Effector memory CD8-positive, alpha-beta T cell (primary cell): ENCODE measurements around the gene CCDC150.
A peak's percentile ranks its signal among the peaks of the same experiment; 100 is the strongest.

Experiments used
- ATAC-seq: fragments of 150-1000 bp; cut with Tn5 transposase; replicated peaks from 2 replicates; pipeline ENCODE4 v1.10.0; 2021; ENCODE audit warnings: mild to moderate bottlenecking, moderate library complexity
- DNase-seq, 3 experiments: peaks; one replicate each; pipeline ENCODE4 v3.0.0; 2021
- H3K27ac Mint-ChIP-seq, 2 donors: one replicate each; pipeline ENCODE4 v1.8.0; 2022; ENCODE audit warnings: mild to moderate bottlenecking in 2 of 2, mixed read lengths in 2 of 2, moderate library complexity in 2 of 2
- H3K27me3 Mint-ChIP-seq, 2 donors: one replicate each; pipeline ENCODE4 v1.8.0; 2022; ENCODE audit warnings: mixed read lengths in 2 of 2
- H3K36me3 Mint-ChIP-seq: one replicate; pipeline ENCODE4 v1.8.0; 2022; ENCODE audit warnings: mild to moderate bottlenecking, moderate library complexity, mixed read lengths; ENCODE audit not compliant: insufficient read depth
- H3K4me1 Mint-ChIP-seq, 2 donors: one replicate each; pipeline ENCODE4 v1.8.0; 2022; ENCODE audit warnings: low read depth in 2 of 2, mixed read lengths in 2 of 2
- H3K4me3 Mint-ChIP-seq, 2 donors: one replicate each; pipeline ENCODE4 v1.8.0; 2022; ENCODE audit warnings: mild to moderate bottlenecking in 2 of 2, mixed read lengths in 2 of 2, moderate library complexity in 2 of 2
- H3K9me3 Mint-ChIP-seq, 2 donors: one replicate each; pipeline ENCODE4 v1.8.0; 2022; ENCODE audit warnings: mixed read lengths in 2 of 2
- total RNA-seq, 9 experiments: gene quantifications; one replicate each; lab custom pipeline; 2026; lab: John Stamatoyannopoulos, UW

Gene CCDC150
- 0.32 to 2.2 (median 1.1) reads per million in 9 experiments for total RNA-seq

DNA sequence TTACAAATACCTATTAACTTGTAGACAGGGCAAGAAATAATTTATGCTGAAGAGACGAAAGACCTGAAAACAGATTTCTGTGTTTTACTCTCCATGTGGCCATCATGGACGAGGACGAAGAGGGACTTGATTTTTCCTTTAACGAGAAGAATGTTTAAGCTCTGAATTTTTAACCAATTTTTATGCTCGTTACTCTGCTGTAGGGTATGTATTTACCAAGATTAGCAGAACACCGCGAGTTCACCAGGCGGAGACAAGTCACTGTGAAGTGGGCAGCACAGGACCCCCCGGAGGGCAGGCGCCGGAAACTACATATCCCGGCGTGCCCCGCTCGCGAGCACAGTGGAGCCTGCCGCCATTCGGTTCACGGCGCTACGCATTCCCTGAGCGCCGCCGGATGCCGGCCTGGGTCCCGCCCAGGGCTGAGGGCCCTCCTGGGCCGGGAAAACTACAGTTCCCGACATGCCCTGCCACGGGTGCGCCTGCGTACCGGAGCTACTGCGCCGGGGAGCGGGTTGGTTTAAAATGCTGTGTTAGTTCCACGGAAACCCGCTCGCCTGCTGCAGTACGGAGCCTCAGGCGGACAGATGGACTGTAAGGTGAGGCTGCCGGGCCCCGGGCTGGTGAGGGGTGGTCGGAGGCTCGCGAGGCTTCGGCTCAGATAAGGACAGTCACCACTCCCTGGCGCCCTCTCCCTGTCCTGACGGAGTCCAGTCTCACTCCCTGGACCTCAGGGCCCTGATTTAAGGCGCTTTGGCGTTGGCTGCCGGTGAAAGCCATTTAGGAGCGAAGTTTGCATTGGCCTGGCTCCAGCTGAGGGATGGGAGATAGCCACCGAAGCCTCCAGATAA, at the start of gene CCDC150:
Gene CCDC150 (plus strand): TSS at position 536 of the 851 bp plus-strand sequence. CDS start 52 bp downstream, at position 588.
- Mint-ChIP-seq H3K9me3 (no peaks in the 10 kb centered on the region), H3K27me3 (no peaks in the 10 kb centered on the region), H3K36me3 (peaks cover 11% of the 10 kb centered on the region), H3K4me1 (peaks cover 10 to 14% of the 10 kb centered on the region in 2 donors), H3K4me3 (peak within 1 kb of the TSS; percentile 92), H3K27ac (peak within 1 kb of the TSS; percentile 32 to 36)
- ATAC-seq (peak; percentile 100), DNase-seq (peak; percentile 93 to 95 (median 95))

DNA sequence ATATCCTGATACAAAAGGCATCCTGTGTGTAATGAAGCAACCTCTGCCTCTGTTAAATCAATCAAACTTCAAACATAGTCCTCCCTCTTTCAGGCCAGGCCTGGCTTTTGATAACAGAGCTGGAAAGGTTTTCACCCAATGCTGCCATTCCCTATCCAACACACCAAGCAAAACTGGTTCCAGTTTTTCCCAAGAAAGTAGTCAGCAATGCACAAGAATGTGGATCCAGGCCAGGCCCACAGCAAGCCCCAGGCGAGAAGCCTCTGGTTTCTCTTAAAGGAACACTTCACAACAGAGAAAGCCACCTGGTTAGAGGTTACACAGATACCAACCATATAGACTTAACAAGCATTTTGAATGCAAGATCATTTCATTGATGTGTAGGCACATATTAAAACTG, 49.2 kb upstream of the CCDC150 start:
- peaks cover 0 to 6% of the 10 kb centered on the region in 2 donors for H3K4me1 Mint-ChIP-seq
- DNase-seq (no peak), ATAC-seq (no peak)
- H3K4me3 Mint-ChIP-seq, result no peak overlapping the region
- no peak overlapping the region for H3K27ac Mint-ChIP-seq
- no peaks in the 10 kb centered on the region for H3K36me3 Mint-ChIP-seq
- peaks cover 0 to 5% of the 10 kb centered on the region in 2 donors for H3K9me3 Mint-ChIP-seq
- peaks cover 67 to 70% of the 10 kb centered on the region in 2 donors for H3K27me3 Mint-ChIP-seq

DNA sequence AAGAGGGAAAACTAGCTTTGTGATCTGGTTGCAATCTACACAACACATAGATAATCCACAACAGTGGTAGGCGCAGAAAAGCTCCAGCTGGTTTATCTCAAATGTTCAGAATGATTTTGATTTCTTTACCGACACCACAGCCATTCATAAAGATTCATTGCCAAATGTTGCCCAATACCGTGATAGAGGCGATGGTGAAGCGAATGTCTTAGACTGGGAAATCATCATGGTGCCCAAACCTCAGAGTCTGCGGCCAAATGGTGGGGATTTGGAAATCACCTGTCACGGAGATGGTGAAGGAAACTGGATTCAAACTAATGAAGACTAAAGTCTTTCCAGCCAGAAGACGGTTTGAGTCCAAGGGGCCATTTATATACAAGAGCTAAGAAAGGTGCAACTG, 48.5 kb upstream of the CCDC150 start:
- Mint-ChIP-seq H3K36me3 (no peaks in the 10 kb centered on the region), H3K9me3 (peaks cover 0 to 5% of the 10 kb centered on the region in 2 donors), H3K27ac (no peak overlapping the region), H3K4me3 (no peak overlapping the region), H3K4me1 (peaks cover 0 to 6% of the 10 kb centered on the region in 2 donors), H3K27me3 (peaks cover 74 to 77% of the 10 kb centered on the region in 2 donors)
- ATAC-seq, result no peak
- DNase-seq, result no peak

DNA sequence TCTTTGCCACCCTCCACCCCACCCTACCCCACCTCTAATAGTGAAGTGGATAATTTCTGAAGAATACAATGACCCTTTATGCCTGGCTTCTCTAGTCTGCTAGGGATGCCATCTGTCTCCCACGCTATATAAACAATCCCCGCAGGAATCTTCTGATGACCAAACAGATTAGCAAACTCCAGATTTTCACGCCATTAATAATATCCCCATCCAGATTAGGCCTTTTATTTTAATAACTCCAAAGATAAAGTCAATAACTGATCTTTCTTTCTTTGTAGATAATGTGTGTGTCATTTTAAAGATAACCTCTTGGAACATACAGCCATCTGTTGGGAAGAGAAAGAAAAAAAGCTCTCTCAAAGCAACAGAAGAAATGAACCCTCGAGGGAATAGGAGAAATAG, 47.9 kb upstream of the CCDC150 start:
- Mint-ChIP-seq H3K27me3 (peaks cover 73 to 83% of the 10 kb centered on the region in 2 donors), H3K4me3 (peak overlapping the region; percentile 72 to 73), H3K4me1 (peaks cover 0 to 6% of the 10 kb centered on the region in 2 donors), H3K9me3 (peaks cover 0 to 2% of the 10 kb centered on the region in 2 donors), H3K27ac (no peak overlapping the region), H3K36me3 (no peaks in the 10 kb centered on the region)
- no peak for ATAC-seq
- no peak for DNase-seq

DNA sequence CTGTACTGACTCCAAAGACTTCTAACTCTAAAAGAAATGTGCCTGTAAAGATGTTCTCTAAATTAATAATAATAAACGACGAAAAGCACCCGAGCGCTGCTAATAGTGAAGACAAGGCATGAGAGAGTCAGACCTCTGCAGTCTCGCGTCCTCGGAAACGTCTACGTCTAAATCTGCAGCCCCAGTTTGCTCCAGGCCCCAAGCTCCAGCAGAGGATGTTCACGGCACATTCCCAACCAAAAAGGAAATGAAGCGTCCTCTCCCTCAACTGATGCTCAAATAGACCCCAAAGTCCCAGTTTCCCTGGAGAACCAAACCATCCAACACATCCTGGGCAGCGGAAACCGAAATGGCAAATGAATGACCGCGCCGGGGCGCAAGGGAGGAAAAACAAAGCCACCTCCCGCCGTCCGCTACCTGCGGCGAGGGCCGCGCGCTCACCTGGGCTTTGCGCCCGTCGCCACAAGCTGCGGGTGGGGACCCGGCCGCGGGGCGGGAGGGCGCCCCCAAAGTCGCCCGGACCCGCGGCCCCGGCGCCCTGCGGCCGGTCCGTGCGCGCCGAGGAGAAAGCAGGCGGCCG, 47.1 kb upstream of the CCDC150 start:
- peaks cover 0 to 6% of the 10 kb centered on the region in 2 donors for H3K4me1 Mint-ChIP-seq
- peak overlapping the region; percentile 72 to 73 for H3K4me3 Mint-ChIP-seq
- H3K27ac Mint-ChIP-seq, result no peak overlapping the region
- H3K36me3 Mint-ChIP-seq, result no peaks in the 10 kb centered on the region
- ATAC-seq (no peak), DNase-seq (no peak)
- no peaks in the 10 kb centered on the region for H3K9me3 Mint-ChIP-seq
- H3K27me3 Mint-ChIP-seq, result peaks cover 76 to 91% of the 10 kb centered on the region in 2 donors

DNA sequence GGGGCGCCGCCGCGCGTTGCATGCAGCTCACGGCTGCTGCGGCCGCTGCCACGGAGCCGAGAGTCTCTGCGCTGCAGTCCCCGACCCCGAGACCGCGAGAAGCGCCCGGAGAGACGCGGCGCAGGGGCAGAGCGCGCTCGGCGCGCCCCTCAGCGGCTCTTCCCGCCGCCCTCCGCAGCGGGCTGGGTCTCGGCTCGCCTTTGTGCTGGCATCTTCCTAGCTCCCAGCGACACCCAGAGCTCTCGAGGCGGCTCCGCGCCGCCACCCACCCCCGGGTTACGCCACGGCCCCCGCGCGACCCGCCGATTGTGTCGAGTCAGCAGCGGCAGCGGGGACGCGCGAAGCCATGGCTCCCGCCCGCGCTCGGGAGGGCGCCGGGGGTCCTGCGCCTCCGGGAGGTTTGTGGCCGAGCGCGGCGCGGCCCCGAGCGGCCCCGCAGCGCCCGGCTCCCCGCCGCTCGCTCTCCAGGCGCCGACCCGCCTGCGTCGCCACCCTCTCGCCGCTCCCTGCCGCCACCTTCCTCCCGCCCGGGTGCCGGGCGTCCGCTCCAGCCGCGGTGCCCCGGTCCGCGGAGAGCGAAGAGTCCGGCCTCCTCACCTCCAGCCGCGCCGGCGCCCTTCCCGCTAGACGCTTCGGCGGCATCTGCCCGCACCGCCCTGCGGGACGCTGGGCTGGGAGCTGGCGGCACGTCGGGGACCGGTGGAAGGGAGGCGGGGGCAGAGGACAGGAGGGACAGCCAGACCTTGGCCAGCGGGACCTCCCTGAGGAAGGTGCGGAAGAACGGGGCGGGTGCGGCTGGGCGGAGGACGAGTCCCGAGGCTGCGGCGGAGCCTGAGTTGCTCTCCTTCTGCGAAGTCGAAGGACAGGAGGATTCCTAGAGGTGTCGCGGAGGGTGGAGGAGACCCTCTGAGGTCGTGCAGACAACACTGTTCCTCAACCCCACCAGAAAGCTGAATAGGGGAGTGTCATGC, 46.3 kb upstream of the CCDC150 start, which contains the start of gene HECW2:
Gene HECW2 (minus strand): TSS at position 644 of the 971 bp plus-strand sequence.
- Mint-ChIP-seq H3K9me3 (no peaks in the 10 kb centered on the region), H3K4me3 (peak within 1 kb of the TSS; percentile 72 to 73), H3K4me1 (peaks cover 0 to 6% of the 10 kb centered on the region in 2 donors), H3K27me3 (peaks cover 71 to 91% of the 10 kb centered on the region in 2 donors), H3K27ac (no peak within 1 kb of the TSS), H3K36me3 (no peaks in the 10 kb centered on the region)
- ATAC-seq, result no peak
- DNase-seq, result no peak

DNA sequence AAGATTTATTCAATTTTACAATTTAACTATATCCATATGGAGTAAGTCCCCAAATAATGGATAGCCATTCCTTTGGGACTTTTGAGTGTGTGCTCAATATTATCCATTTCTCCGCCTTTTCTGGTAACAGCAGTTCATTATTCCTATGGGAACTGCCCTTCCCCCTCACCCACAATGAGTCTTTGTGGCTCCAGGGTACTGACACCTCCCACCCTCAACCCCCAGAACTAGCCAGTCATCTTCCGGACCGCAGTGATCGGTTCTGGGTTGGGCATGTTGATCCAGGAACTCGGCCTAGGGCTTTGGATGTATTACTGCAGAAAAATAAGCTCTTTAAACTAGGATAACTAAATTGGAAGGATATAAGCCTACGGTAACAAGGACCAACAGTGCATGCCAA, 45.4 kb upstream of the CCDC150 start:
- ATAC-seq, result no peak
- peaks cover 69 to 82% of the 10 kb centered on the region in 2 donors for H3K27me3 Mint-ChIP-seq

DNA sequence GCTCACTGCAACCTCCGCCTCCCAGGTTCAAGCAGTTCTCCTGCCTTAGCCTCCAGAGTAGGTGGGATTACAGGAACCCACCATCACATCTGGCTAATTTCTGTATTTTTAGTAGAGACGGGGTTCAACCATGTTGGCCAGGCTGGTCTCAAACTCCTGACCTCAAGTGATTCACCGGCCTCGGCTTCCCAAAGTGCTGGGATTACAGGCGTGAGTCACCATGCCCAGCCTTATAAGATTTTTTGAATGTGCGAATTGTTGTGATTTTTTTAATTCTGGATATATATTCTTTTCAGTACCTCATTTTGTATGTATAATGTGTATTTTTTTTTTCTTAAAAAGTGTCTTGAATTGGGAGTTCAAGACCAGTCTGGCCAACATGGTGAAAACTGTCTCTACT, 42.0 kb upstream of the CCDC150 start:
- Mint-ChIP-seq H3K27me3 (peaks cover 56 to 58% of the 10 kb centered on the region in 2 donors), H3K4me3 (no peak overlapping the region), H3K36me3 (no peaks in the 10 kb centered on the region), H3K4me1 (peaks cover 0 to 3% of the 10 kb centered on the region in 2 donors), H3K27ac (no peak overlapping the region), H3K9me3 (no peaks in the 10 kb centered on the region)
- ATAC-seq (no peak), DNase-seq (no peak)

More for the DNA sequence above, 45.4 kb upstream of the CCDC150 start:
- Mint-ChIP-seq H3K9me3 (no peaks in the 10 kb centered on the region), H3K4me3 (peak overlapping the region in 1 of 2 donors; percentile 23), H3K4me1 (peaks cover 0 to 6% of the 10 kb centered on the region in 2 donors), H3K27ac (no peak overlapping the region), H3K36me3 (no peaks in the 10 kb centered on the region)
- no peak for DNase-seq

DNA sequence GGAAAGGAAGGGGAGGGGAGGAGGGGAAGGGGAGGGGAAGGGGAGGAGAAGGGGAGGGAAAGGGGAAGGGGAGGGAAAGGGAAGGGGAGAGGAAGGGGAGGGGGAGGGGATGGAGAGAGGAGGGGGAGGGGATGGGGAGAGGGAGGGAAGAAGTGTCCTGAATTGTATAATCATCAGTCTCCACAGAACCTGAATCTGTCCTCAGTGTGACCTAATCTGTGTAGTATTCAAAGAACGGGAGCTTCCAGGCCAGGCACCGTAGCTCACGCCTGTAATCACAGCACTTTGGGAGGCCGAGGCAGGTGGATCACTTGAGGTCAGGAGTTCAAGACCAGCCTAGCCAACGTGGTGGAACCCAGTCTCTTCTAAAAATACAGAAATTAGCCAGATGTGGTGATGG, 41.1 kb upstream of the CCDC150 start:
- no peak for ATAC-seq
- Mint-ChIP-seq H3K27me3 (peaks cover 53 to 58% of the 10 kb centered on the region in 2 donors), H3K4me3 (no peak overlapping the region), H3K4me1 (peaks cover 0 to 3% of the 10 kb centered on the region in 2 donors), H3K36me3 (no peaks in the 10 kb centered on the region), H3K27ac (no peak overlapping the region), H3K9me3 (no peaks in the 10 kb centered on the region)
- no peak for DNase-seq

DNA sequence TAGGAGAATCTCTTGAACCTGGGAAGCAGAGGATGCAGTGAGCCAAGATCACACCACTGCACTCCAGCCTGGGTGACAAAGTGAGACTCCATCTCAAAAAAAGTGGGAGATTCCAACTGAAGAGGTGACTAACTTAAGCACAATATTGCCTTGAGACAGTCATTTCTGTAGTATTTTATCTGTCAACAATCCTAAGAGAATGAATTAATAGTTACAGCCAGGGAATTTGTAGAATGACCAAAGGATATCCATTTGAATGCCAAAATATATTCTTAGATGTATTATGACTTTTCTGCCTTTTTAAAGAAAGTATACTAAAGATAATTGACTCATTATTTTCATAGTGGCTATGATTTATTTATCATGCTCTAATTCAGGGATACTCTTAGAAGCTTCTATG, 40.7 kb upstream of the CCDC150 start:
- no peaks in the 10 kb centered on the region for H3K9me3 Mint-ChIP-seq
- no peaks in the 10 kb centered on the region for H3K36me3 Mint-ChIP-seq
- H3K27ac Mint-ChIP-seq, result no peak overlapping the region
- ATAC-seq (no peak), DNase-seq (no peak)
- H3K27me3 Mint-ChIP-seq, result peaks cover 50 to 54% of the 10 kb centered on the region in 2 donors
- H3K4me1 Mint-ChIP-seq, result no peaks in the 10 kb centered on the region
- H3K4me3 Mint-ChIP-seq, result no peak overlapping the region

DNA sequence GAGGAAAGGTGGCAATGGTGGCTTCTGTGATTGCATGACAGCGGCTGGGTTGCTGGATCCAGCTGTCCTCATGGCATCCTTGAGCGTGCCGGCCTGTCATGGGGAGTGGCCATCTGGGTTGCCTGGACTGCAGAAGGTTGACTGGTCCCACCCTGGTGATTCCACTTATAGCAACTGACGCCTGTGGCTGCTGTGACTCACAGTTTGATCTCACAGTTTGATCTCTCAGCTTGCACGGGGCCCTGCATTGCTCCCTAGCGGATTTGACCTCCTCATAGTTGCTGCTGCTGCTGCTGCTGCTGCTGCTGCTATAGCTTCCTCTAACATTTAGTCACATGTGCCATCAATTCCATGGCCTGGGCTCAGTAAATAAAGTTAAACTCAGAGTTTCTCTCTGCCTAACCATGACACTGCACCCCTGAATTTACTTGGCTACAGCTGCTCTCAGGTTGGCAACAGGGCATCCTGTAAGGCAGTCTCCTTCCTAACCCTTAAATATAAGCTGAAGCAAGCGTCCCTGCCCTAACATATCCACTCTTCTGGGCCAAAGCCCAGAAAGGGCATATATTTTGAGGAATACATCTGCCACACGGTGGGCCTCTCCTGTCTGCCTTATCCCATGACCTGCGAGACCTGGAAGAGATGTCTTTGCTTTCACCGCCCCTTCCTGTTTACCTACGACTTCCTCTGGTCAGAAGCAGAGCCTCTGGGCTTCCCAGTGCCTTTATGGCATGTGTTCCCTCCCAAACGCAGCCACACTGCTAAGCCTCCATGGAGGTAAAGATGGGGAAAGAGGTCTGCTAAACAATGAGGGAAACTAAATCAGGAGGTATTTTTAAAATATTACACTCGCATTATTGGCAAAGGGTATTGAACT, 37.8 kb upstream of the CCDC150 start:
- Mint-ChIP-seq H3K27me3 (peaks cover 27% of the 10 kb centered on the region in 2 donors), H3K36me3 (no peaks in the 10 kb centered on the region), H3K4me3 (no peak overlapping the region), H3K9me3 (no peaks in the 10 kb centered on the region), H3K4me1 (no peaks in the 10 kb centered on the region), H3K27ac (no peak overlapping the region)
- ATAC-seq (no peak), DNase-seq (no peak)

DNA sequence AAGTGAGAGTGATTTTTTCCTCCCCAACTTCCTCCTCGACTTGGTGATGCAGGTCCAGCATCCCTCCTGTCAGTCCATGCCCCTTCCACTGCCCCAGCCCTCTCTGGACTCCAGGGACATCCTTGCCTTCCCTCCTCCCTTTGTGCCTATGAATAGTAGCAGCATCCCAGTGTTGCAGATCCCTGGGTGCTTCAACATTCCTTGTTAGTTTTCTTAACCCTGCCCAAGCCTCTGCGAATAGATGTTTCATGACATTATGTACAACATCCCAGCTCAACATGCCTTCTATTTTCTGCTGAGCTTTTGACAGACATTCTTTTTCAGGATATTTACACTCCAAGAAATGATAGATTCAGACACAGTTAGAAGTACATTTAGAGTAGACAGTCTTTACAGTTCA, 35.3 kb upstream of the CCDC150 start:
- Mint-ChIP-seq H3K4me1 (no peaks in the 10 kb centered on the region), H3K9me3 (no peaks in the 10 kb centered on the region), H3K36me3 (no peaks in the 10 kb centered on the region), H3K4me3 (no peak overlapping the region), H3K27ac (no peak overlapping the region), H3K27me3 (peaks cover 15 to 22% of the 10 kb centered on the region in 2 donors)
- no peak for DNase-seq
- no peak for ATAC-seq
